ENCODE measurements around the gene METAP1. TPM values are rescaled to one million over a fixed set of nuclear protein-coding genes. Genes with fewer than 3 reads are reported as not detected.
"Not testable (repeated sequence)": the region's sequence is repeated elsewhere in the genome, so short reads cannot be mapped to it uniquely, and the experiment has no call there.

The METAP1 gene
- total RNA-seq, 1 donor from 2014 or later = 31.5 TPM

DNA sequence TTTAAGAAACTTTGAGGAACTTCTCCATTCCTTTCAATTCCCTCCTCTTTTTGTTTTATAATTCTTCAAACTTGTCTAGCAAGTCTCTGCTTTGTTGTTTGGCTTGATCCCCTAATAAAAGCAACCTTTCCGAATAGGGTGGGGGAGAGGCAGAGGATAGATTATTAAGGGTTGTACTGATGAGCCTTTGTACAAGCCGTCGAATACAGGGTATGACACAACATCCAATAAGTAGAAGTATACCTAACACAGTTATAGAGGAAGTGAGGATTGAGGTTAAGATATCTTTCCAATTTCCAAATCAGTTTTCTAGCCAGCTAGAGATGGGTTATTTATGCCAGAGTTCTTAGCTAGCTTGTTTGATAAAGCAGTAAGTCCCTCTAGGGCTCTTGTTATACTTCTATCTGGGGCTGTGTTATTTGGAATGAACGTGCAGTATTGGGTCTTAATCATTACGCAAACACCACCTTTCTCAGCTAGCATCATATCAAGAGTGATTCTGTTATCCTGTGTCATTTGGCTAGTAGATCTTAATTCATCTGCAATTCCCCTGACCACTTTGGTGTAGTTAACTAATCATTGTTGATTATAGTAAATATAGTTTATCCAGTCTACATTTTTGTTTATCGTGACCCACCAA lies 18.5 kb downstream of the METAP1 start:
- H3K9me3 ChIP-seq = no peaks in the 10 kb centered on the region
- no peaks in the 10 kb centered on the region for H3K27me3 ChIP-seq (ENCODE audit: low read depth)
- H3K4me3 ChIP-seq = no peak overlapping the region
- peaks cover 13% of the 10 kb centered on the region for H3K4me1 ChIP-seq
- H3K36me3 ChIP-seq = no peaks in the 10 kb centered on the region
- DNase-seq (no peak), ATAC-seq (no peak)
- H3K27ac ChIP-seq = no peak overlapping the region
- TF ChIP-seq, protein P1, sequence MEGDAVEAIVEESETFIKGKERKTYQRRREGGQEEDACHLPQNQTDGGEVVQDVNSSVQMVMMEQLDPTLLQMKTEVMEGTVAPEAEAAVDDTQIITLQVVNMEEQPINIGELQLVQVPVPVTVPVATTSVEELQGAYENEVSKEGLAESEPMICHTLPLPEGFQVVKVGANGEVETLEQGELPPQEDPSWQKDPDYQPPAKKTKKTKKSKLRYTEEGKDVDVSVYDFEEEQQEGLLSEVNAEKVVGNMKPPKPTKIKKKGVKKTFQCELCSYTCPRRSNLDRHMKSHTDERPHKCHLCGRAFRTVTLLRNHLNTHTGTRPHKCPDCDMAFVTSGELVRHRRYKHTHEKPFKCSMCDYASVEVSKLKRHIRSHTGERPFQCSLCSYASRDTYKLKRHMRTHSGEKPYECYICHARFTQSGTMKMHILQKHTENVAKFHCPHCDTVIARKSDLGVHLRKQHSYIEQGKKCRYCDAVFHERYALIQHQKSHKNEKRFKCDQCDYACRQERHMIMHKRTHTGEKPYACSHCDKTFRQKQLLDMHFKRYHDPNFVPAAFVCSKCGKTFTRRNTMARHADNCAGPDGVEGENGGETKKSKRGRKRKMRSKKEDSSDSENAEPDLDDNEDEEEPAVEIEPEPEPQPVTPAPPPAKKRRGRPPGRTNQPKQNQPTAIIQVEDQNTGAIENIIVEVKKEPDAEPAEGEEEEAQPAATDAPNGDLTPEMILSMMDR (IDR thresholded peaks at IDR 0.05) = no peak
- intact Hi-C loops (cut with DNase I) = no loop called here

DNA sequence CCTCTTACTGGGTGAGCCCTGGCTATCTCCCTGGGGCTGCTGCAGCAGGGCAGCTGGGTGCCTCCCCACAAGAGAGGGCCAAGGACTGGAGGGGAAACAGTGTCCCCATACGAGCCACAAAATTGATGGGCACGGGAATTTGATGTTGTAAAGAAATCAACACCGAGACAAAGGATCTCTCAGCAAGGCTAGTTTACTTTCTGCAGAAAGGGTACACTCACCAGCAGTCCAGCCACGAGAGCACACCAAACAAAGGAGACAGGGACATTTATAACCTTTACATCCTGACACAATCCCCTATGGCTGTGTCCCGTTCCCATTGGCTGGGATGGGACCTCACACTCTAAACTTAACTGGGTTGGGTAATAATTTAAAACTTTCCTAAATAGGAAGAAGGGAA lies 25.9 kb downstream of the METAP1 start:
- Histone ChIP-seq H3K27me3 (ENCODE audit: low read depth) (no peaks in the 10 kb centered on the region), H3K4me3 (no peak overlapping the region), H3K4me1 (peaks cover 17% of the 10 kb centered on the region), H3K9me3 (peaks cover 11% of the 10 kb centered on the region), H3K27ac (no peak overlapping the region), H3K36me3 (no peaks in the 10 kb centered on the region)
- DNase-seq (no peak), ATAC-seq (no peak)
- intact Hi-C loops (cut with DNase I) = no loop called here
- TF ChIP-seq, protein P1 (IDR thresholded peaks at IDR 0.05) = no peak

- H3K4me3 ChIP-seq = no peak overlapping the region
- no peak overlapping the region for H3K27ac ChIP-seq
- ATAC-seq = no peak
- no peak for DNase-seq
- H3K4me1 ChIP-seq = peaks cover 19% of the 10 kb centered on the region
- TF ChIP-seq, protein P1 (IDR thresholded peaks at IDR 0.05) = no peak
- H3K36me3 ChIP-seq = no peaks in the 10 kb centered on the region
- H3K27me3 ChIP-seq (ENCODE audit: low read depth) = no peaks in the 10 kb centered on the region
- peaks cover 11% of the 10 kb centered on the region for H3K9me3 ChIP-seq
- intact Hi-C loops (cut with DNase I) = no loop called here
Observed at GRCh38 chr4:99022566-99022965, 27.0 kb downstream of the METAP1 start.

- DNase-seq; H3K27ac ChIP-seq; ATAC-seq; H3K27me3 ChIP-seq (ENCODE audit: low read depth); H3K4me3 ChIP-seq; H3K36me3 ChIP-seq; intact Hi-C loops (cut with DNase I): not testable (repeated sequence)
- H3K4me1 ChIP-seq = peaks cover 19% of the 10 kb centered on the region
- peaks cover 11% of the 10 kb centered on the region for H3K9me3 ChIP-seq
Observed at GRCh38 chr4:99023800-99024251, 28.3 kb downstream of the METAP1 start.

GRCh38 chr4:99024481-99025275 lies 29.2 kb downstream of the METAP1 start:
- ATAC-seq (peak; percentile 43 to 79), DNase-seq (no peak)
- TF ChIP-seq, protein P1 (IDR thresholded peaks at IDR 0.05) = no peak
- Histone ChIP-seq H3K4me3 (no peak overlapping the region), H3K4me1 (peaks cover 19% of the 10 kb centered on the region), H3K36me3 (no peaks in the 10 kb centered on the region), H3K9me3 (peaks cover 11% of the 10 kb centered on the region), H3K27me3 (ENCODE audit: low read depth) (no peaks in the 10 kb centered on the region), H3K27ac (no peak overlapping the region)
- intact Hi-C loops (cut with DNase I) = no loop called here

- TF ChIP-seq, protein P1 (IDR thresholded peaks at IDR 0.05) = no peak
- Histone ChIP-seq H3K4me1 (peaks cover 19% of the 10 kb centered on the region), H3K9me3 (peaks cover 11% of the 10 kb centered on the region), H3K27ac (no peak overlapping the region), H3K27me3 (ENCODE audit: low read depth) (no peaks in the 10 kb centered on the region), H3K4me3 (no peak overlapping the region), H3K36me3 (no peaks in the 10 kb centered on the region)
- DNase-seq (no peak), ATAC-seq (no peak)
- intact Hi-C loops (cut with DNase I) = no loop called here
Observed at GRCh38 chr4:99025506-99025905, 30.0 kb downstream of the METAP1 start.
